Muscle layer of colon (tissue), 2 donors: ENCODE measurements around the gene NPHP1.
"Not testable (repeated sequence)": the region's sequence is repeated elsewhere in the genome, so short reads cannot be mapped to it uniquely, and the experiment has no call there.

ENCODE experiments used
- H3K27ac ChIP-seq: one replicate; pipeline ENCODE4 v1.7.0; 2013; ENCODE audit warnings: low read depth, mild to moderate bottlenecking, low read length, moderate library complexity
- H3K27me3 ChIP-seq, 2 donors: one replicate each; pipeline ENCODE4 v1.7.0; 2013; ENCODE audit warnings: low read length in 2 of 2, mild to moderate bottlenecking in 2 of 2; ENCODE audit not compliant: insufficient read depth in 2 of 2, control insufficient read depth in 1 of 2
- H3K36me3 ChIP-seq: one replicate; pipeline ENCODE4 v1.7.0; 2013; ENCODE audit warnings: mild to moderate bottlenecking, low read length; ENCODE audit not compliant: insufficient read depth
- H3K4me1 ChIP-seq: one replicate; pipeline ENCODE4 v1.7.0; 2013; ENCODE audit warnings: mild to moderate bottlenecking, low read length; ENCODE audit not compliant: insufficient read depth
- H3K4me3 ChIP-seq, 2 donors: one replicate each; pipeline ENCODE4 v1.7.0; 2013; ENCODE audit warnings: low read length in 2 of 2, low read depth in 1 of 2, mild to moderate bottlenecking in 1 of 2, moderate library complexity in 1 of 2
- H3K9ac ChIP-seq: one replicate; pipeline ENCODE4 v1.7.0; 2013; ENCODE audit warnings: low read length
- H3K9me3 ChIP-seq: one replicate; pipeline ENCODE4 v1.7.0; 2013; ENCODE audit warnings: mild to moderate bottlenecking, low read length
- donor health status: abdominal sarcoma.
- donor health status: Adenocarcinoma of cecum.

Gene NPHP1

GRCh38 chr2:110106642-110107041 is 98.2 kb downstream of the NPHP1 start:
- Histone ChIP-seq H3K9me3 (no peaks in the 10 kb centered on the region), H3K4me1 (peaks cover 3% of the 10 kb centered on the region), H3K9ac (no peak overlapping the region), H3K36me3 (no peaks in the 10 kb centered on the region), H3K27me3 (no peaks in the 10 kb centered on the region), H3K27ac (no peak overlapping the region), H3K4me3 (no peak overlapping the region)

GRCh38 chr2:110105608-110106467 is 99.0 kb downstream of the NPHP1 start:
- no peak overlapping the region for H3K4me3 ChIP-seq
- H3K36me3 ChIP-seq = no peaks in the 10 kb centered on the region
- H3K27me3 ChIP-seq = no peaks in the 10 kb centered on the region
- no peak overlapping the region for H3K9ac ChIP-seq
- H3K4me1 ChIP-seq = peaks cover 11% of the 10 kb centered on the region
- H3K9me3 ChIP-seq = no peaks in the 10 kb centered on the region
- H3K27ac ChIP-seq = no peak overlapping the region

- Histone ChIP-seq H3K9ac (no peak overlapping the region), H3K36me3 (no peaks in the 10 kb centered on the region), H3K4me3 (no peak overlapping the region), H3K27me3 (no peaks in the 10 kb centered on the region), H3K27ac (no peak overlapping the region), H3K4me1 (peaks cover 12% of the 10 kb centered on the region), H3K9me3 (no peaks in the 10 kb centered on the region)
Measured at GRCh38 chr2:110105183-110105582, 99.6 kb downstream of the NPHP1 start.

GRCh38 chr2:110104025-110104771 is 100.6 kb downstream of the NPHP1 start:
- H3K9ac ChIP-seq = no peak overlapping the region
- H3K4me3 ChIP-seq = no peak overlapping the region
- H3K9me3 ChIP-seq = no peaks in the 10 kb centered on the region
- H3K27me3 ChIP-seq = no peaks in the 10 kb centered on the region
- no peaks in the 10 kb centered on the region for H3K36me3 ChIP-seq
- H3K27ac ChIP-seq = no peak overlapping the region
- peaks cover 12% of the 10 kb centered on the region for H3K4me1 ChIP-seq

GRCh38 chr2:110103061-110103961 is 101.5 kb downstream of the NPHP1 start:
- Histone ChIP-seq H3K9me3 (no peaks in the 10 kb centered on the region), H3K4me3 (no peak overlapping the region), H3K36me3 (no peaks in the 10 kb centered on the region), H3K9ac (no peak overlapping the region), H3K4me1 (peaks cover 12% of the 10 kb centered on the region), H3K27ac (no peak overlapping the region), H3K27me3 (no peaks in the 10 kb centered on the region)

GRCh38 chr2:110101901-110102803 is 102.7 kb downstream of the NPHP1 start:
- Histone ChIP-seq H3K27ac (peak overlapping the region; percentile 32), H3K4me3 (no peak overlapping the region), H3K27me3 (no peaks in the 10 kb centered on the region), H3K36me3 (no peaks in the 10 kb centered on the region), H3K9ac (no peak overlapping the region), H3K4me1 (peaks cover 12% of the 10 kb centered on the region), H3K9me3 (no peaks in the 10 kb centered on the region)

- Histone ChIP-seq H3K27ac (no peak overlapping the region), H3K4me3 (peak overlapping the region in 1 of 2 donors; percentile 1), H3K9ac (no peak overlapping the region), H3K27me3 (no peaks in the 10 kb centered on the region), H3K36me3 (no peaks in the 10 kb centered on the region), H3K4me1 (peaks cover 12% of the 10 kb centered on the region), H3K9me3 (no peaks in the 10 kb centered on the region)
Measured at GRCh38 chr2:110101280-110101844, 103.5 kb downstream of the NPHP1 start.

GRCh38 chr2:110100880-110101279 is 103.9 kb downstream of the NPHP1 start:
- H3K9me3 ChIP-seq, H3K9ac ChIP-seq, H3K27me3 ChIP-seq, H3K36me3 ChIP-seq, H3K27ac ChIP-seq: not testable (repeated sequence)
- Histone ChIP-seq H3K4me3 (peak overlapping the region in 1 of 2 donors; percentile 1), H3K4me1 (peaks cover 12% of the 10 kb centered on the region)

- Histone ChIP-seq H3K9me3 (no peaks in the 10 kb centered on the region), H3K9ac (no peak overlapping the region), H3K27me3 (no peaks in the 10 kb centered on the region), H3K4me3 (no peak overlapping the region), H3K36me3 (no peaks in the 10 kb centered on the region), H3K4me1 (peaks cover 12% of the 10 kb centered on the region), H3K27ac (no peak overlapping the region)
Measured at GRCh38 chr2:110100480-110100879, 104.3 kb downstream of the NPHP1 start.

- H3K27ac ChIP-seq = no peak overlapping the region
Measured at GRCh38 chr2:110099471-110100225, 105.2 kb downstream of the NPHP1 start.

More at GRCh38 chr2:110099471-110100225, 105.2 kb downstream of the NPHP1 start:
- Histone ChIP-seq H3K9me3 (no peaks in the 10 kb centered on the region), H3K4me3 (no peak overlapping the region), H3K36me3 (no peaks in the 10 kb centered on the region), H3K27me3 (no peaks in the 10 kb centered on the region), H3K4me1 (peaks cover 12% of the 10 kb centered on the region), H3K9ac (no peak overlapping the region)
